BLaER1 treated with 17β-estradiol and CSF1 and Interleukin-3, amounts not matched to agents 10 nM and 100 nM (cell line): ENCODE measurements around the gene SOAT1.
"Not testable (repeated sequence)": the region's sequence is repeated elsewhere in the genome, so short reads cannot be mapped to it uniquely, and the experiment has no call there.

ENCODE experiments used
- H3K27ac ChIP-seq, 11 experiments: shearing (Covaris generic); formaldehyde crosslinking; 2 replicates each; pipeline ENCODE4 v1.8.1; 2022
- H3K27me3 ChIP-seq, 11 experiments: shearing (Covaris generic); formaldehyde crosslinking; 2 replicates each; pipeline ENCODE4 v1.8.1; 2022
- H3K36me3 ChIP-seq, 11 experiments: shearing (Covaris generic); formaldehyde crosslinking; 2 replicates each; pipeline ENCODE4 v1.8.1; 2022
- H3K4me1 ChIP-seq, 10 experiments: shearing (Covaris generic); formaldehyde crosslinking; 2 replicates each; pipeline ENCODE4 v1.8.1; 2022
- H3K4me2 ChIP-seq, 11 experiments: shearing (Covaris generic); formaldehyde crosslinking; 2 replicates each; pipeline ENCODE4 v1.8.1; 2022
- H3K4me3 ChIP-seq, 10 experiments: shearing (Covaris generic); formaldehyde crosslinking; 2 replicates each; pipeline ENCODE4 v1.8.1; 2022
- H3K9ac ChIP-seq, 11 experiments: shearing (Covaris generic); formaldehyde crosslinking; 2 replicates each; pipeline ENCODE4 v1.8.1; 2022
- H3K9me3 ChIP-seq, 11 experiments: shearing (Covaris generic); formaldehyde crosslinking; replicated peaks in 1 of 11; 2 replicates each; pipeline ENCODE4 v1.8.1; 2022
- H4K20me1 ChIP-seq, 11 experiments: shearing (Covaris generic); formaldehyde crosslinking; 2 replicates each; pipeline ENCODE4 v1.8.1; 2022
- Cebpa-rat ChIP-seq, 11 experiments: shearing (Covaris generic); IDR thresholded peaks; 2 replicates each; pipeline ENCODE4 v1.8.1; 2022

SOAT1 gene

GRCh38 chr1:179353546-179353945 lies 59.9 kb downstream of the SOAT1 start:
- H3K4me2 ChIP-seq = no peak overlapping the region
- H3K9me3 ChIP-seq = no peaks in the 10 kb centered on the region
- no peak overlapping the region for H3K9ac ChIP-seq
- H3K4me3 ChIP-seq = no peak overlapping the region
- H3K27me3 ChIP-seq = no peaks in the 10 kb centered on the region
- H3K27ac ChIP-seq = no peak overlapping the region
- peaks cover 36 to 75% (median 55%) of the 10 kb centered on the region in 11 experiments for H3K36me3 ChIP-seq
- no peak for TF ChIP-seq Cebpa-rat (IDR thresholded peaks at IDR 0.05)
- H3K4me1 ChIP-seq = no peaks in the 10 kb centered on the region
- H4K20me1 ChIP-seq = no peaks in the 10 kb centered on the region

GRCh38 chr1:179361631-179362030 lies 68.0 kb downstream of the SOAT1 start:
- not testable (repeated sequence) for H3K9me3 ChIP-seq, H3K36me3 ChIP-seq, H3K27ac ChIP-seq, H3K9ac ChIP-seq, H3K4me3 ChIP-seq, H4K20me1 ChIP-seq, H3K27me3 ChIP-seq
- peak overlapping the region in 4 of 11 experiments; percentile 7 to 32 (median 20); a peak in 4 of 22 replicates for H3K4me2 ChIP-seq
- peaks cover 11 to 19% (median 14%) of the 10 kb centered on the region in 10 experiments; a peak in 17 of 20 replicates for H3K4me1 ChIP-seq

GRCh38 chr1:179365342-179366092 lies 71.9 kb downstream of the SOAT1 start, which contains the start of gene AXDND1:
Gene AXDND1 (plus strand): TSS chr1:179365971. CDS start chr1:179366510, 539 bp downstream.
- Histone ChIP-seq H3K27ac (peak within 1 kb of the TSS; percentile 91 to 97 (median 95)), H4K20me1 (no peaks in the 10 kb centered on the region), H3K4me1 (peaks cover 11 to 22% (median 16%) of the 10 kb centered on the region in 10 experiments; a peak in 17 of 20 replicates), H3K9ac (peak within 1 kb of the TSS; percentile 83 to 96 (median 92)), H3K4me3 (peak within 1 kb of the TSS; percentile 68 to 88 (median 74)), H3K36me3 (no peaks in the 10 kb centered on the region), H3K4me2 (peak within 1 kb of the TSS; percentile 72 to 94 (median 86)), H3K9me3 (no peaks in the 10 kb centered on the region), H3K27me3 (no peaks in the 10 kb centered on the region)
- TF ChIP-seq Cebpa-rat (IDR thresholded peaks at IDR 0.05) = no peak

DNA sequence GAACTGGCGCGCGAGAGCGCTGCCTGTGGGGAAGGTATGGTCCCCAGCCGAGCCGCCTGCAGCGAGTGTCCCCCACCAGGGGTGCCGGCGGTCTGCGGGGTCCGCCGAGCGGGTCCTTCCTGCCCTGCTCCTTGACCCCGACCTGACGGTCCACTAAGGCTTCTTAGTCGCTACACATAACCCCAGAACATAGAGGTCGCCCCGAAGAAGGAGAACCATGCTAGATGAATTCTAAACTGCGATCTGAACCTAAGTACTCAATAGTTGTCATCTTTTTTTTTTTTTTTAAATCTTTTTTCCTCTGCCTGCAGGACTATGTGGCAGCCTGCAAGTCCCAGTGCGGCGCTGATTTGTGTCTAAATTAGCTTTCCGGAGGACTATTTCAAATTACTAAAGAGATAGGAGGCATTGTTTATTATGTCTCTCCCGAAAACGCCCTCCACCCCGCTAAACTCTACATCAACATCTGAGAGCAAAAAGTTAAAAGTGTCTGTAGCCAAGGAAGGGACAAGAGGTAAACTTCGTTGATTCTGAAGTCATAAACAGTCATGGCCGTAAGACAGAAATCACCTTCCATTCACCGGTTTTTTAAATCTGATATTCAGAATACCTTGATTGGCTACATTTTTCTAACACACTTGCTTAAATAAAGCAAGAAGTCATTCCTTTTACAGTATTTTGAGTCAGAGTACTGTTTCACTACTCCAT lies 72.7 kb downstream of the SOAT1 start:
- peaks cover 11 to 20% (median 16%) of the 10 kb centered on the region in 10 experiments; a peak in 17 of 20 replicates for H3K4me1 ChIP-seq
- no peaks in the 10 kb centered on the region for H4K20me1 ChIP-seq
- H3K9ac ChIP-seq = peak overlapping the region; percentile 83 to 96 (median 92)
- H3K4me2 ChIP-seq = peak overlapping the region; percentile 72 to 94 (median 86)
- no peaks in the 10 kb centered on the region for H3K27me3 ChIP-seq
- H3K4me3 ChIP-seq = peak overlapping the region; percentile 68 to 88 (median 74)
- H3K36me3 ChIP-seq = no peaks in the 10 kb centered on the region
- TF ChIP-seq Cebpa-rat (IDR thresholded peaks at IDR 0.05) = no peak
- peak overlapping the region; percentile 91 to 97 (median 95) for H3K27ac ChIP-seq
- H3K9me3 ChIP-seq = no peaks in the 10 kb centered on the region

DNA sequence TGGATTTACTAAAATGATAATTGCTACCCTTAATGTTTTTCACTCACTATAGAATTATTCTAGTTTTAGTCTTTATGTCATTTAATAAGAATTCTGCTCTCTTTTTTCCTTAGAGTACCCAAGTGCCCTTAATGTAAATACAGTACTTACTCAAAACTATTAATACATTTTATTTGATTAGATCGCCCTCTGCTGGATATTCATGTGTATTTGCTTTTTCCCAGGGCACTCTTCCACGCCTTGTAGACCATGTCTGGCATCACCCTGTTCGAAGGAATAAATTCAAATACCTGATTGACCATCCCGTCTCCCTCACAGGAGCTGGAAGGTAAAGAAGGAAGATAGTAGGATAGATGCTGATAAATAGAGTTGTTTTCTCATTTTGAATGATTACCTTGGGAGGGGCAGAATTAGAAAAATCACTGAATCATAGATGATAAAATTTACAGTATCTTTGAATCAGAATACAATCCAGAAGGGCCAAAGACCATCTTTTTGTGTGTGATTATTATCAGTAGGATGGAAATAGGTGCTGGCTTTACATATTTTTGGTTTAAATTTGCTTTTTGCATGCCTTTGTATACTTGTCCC lies 76.2 kb downstream of the SOAT1 start:
- TF ChIP-seq Cebpa-rat (IDR thresholded peaks at IDR 0.05) = no peak
- Histone ChIP-seq H3K27ac (no peak overlapping the region), H3K4me2 (no peak overlapping the region), H3K36me3 (no peaks in the 10 kb centered on the region), H3K27me3 (no peaks in the 10 kb centered on the region), H4K20me1 (no peaks in the 10 kb centered on the region), H3K9ac (no peak overlapping the region), H3K9me3 (no peaks in the 10 kb centered on the region), H3K4me3 (no peak overlapping the region), H3K4me1 (peaks cover 3 to 13% (median 10%) of the 10 kb centered on the region in 10 experiments; a peak in 16 of 20 replicates)

DNA sequence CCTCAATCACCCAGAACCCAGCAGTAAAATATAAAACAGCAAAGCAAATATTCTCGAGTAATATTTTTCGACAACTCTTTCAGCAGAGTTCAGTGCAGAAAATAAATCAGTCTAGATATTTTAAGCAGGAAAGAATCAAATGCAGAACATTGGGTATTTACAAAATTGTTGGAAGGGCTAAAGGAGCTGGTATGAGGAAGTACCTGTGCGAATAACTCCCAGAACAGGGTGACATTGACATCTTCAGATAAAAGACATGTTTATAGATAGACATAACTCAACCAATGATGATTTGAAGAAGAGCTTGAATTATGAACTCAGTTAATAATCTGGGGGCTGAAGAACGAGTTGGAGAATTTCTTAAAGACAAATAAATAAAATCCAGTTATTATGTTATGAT lies 78.6 kb downstream of the SOAT1 start:
- Histone ChIP-seq H3K4me3 (no peak overlapping the region), H3K9ac (no peak overlapping the region), H3K4me2 (no peak overlapping the region), H3K27me3 (no peaks in the 10 kb centered on the region), H3K27ac (no peak overlapping the region), H3K4me1 (no peaks in the 10 kb centered on the region), H4K20me1 (no peaks in the 10 kb centered on the region), H3K36me3 (no peaks in the 10 kb centered on the region), H3K9me3 (no peaks in the 10 kb centered on the region)
- TF ChIP-seq Cebpa-rat (IDR thresholded peaks at IDR 0.05) = no peak

DNA sequence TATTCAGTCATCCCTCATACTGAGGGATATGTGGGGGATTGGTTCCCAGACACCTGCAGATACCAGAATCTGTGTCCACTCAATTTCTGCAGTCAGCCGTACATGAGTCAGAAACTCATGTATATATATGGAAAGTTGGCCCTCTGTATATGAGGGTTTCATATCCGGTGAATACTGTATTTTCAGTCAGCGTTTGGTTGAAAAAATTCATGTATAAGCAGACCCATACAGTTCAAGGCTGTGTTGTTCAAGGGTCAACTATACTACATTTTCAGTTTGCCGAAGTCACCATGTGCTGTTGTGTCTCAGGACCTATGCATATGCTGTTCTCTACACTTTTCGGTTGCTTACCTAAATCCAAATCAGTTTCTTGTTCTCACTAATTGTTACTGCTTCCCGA lies 82.6 kb downstream of the SOAT1 start:
- no peaks in the 10 kb centered on the region for H3K4me1 ChIP-seq

DNA sequence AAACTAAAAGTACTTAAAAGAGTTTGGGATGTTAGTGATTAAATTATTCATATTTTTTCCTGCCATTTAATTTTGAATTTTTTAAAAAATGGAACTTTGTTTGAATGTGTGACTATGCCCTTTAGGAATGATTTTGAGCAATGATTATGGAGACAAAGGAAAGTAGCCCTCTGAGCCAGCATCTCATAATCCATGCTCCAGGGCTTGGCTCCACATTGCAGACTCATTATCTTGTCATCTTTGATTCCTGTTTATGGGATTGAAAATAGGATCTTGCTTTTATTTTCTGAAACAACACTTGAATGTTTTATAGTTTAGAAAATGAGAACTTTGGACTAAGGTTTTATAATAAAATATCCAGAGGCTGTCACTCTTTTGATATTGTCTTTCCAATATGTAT lies 86.7 kb downstream of the SOAT1 start:
- Histone ChIP-seq H3K4me1 (no peaks in the 10 kb centered on the region), H3K36me3 (no peaks in the 10 kb centered on the region)

More for the DNA sequence above, 82.6 kb downstream of the SOAT1 start:
- no peak for TF ChIP-seq Cebpa-rat (IDR thresholded peaks at IDR 0.05)
- Histone ChIP-seq H3K36me3 (no peaks in the 10 kb centered on the region), H3K9me3 (no peaks in the 10 kb centered on the region), H3K9ac (no peak overlapping the region), H3K4me2 (no peak overlapping the region), H3K27me3 (no peaks in the 10 kb centered on the region), H4K20me1 (no peaks in the 10 kb centered on the region), H3K27ac (no peak overlapping the region), H3K4me3 (no peak overlapping the region)

GRCh38 chr1:179384027-179384426 lies 90.4 kb downstream of the SOAT1 start:
- Histone ChIP-seq H3K27ac (no peak overlapping the region), H3K27me3 (no peaks in the 10 kb centered on the region), H3K4me1 (no peaks in the 10 kb centered on the region), H3K4me3 (no peak overlapping the region), H3K4me2 (no peak overlapping the region), H3K9me3 (no peaks in the 10 kb centered on the region), H3K36me3 (no peaks in the 10 kb centered on the region), H3K9ac (no peak overlapping the region), H4K20me1 (no peaks in the 10 kb centered on the region)
- TF ChIP-seq Cebpa-rat (IDR thresholded peaks at IDR 0.05) = no peak

More for the DNA sequence above, 86.7 kb downstream of the SOAT1 start:
- Histone ChIP-seq H3K4me3 (no peak overlapping the region), H3K9me3 (no peaks in the 10 kb centered on the region), H3K4me2 (no peak overlapping the region), H4K20me1 (no peaks in the 10 kb centered on the region), H3K27ac (no peak overlapping the region), H3K27me3 (no peaks in the 10 kb centered on the region), H3K9ac (no peak overlapping the region)
- no peak for TF ChIP-seq Cebpa-rat (IDR thresholded peaks at IDR 0.05)
